Mucosa of descending colon (tissue), 3 donors: ENCODE measurements around the gene OR5AC2. TPM values are rescaled to one million over a fixed set of nuclear protein-coding genes. Genes with fewer than 3 reads are reported as not detected.

Experiments used
- ATAC-seq: fragments of 200-7000 bp; cut with Tn5 transposase; one replicate; pipeline ENCODE4 v1.9.1; 2020; ENCODE audit warnings: mild to moderate bottlenecking, moderate library complexity
- DNase-seq, 3 donors: peaks; one replicate each; pipeline ENCODE4 v3.0.0-alpha.2; 2020
- H3K36me3 ChIP-seq: fragments of 200-600 bp; one replicate; pipeline ENCODE4 v1.8.0; 2021; ENCODE audit warnings: low read depth, mild to moderate bottlenecking
- H3K4me1 ChIP-seq: fragments of 200-600 bp; one replicate; pipeline ENCODE4 v1.8.0; 2021; ENCODE audit warnings: low read depth, mild to moderate bottlenecking
- H3K4me3 ChIP-seq: fragments of 200-600 bp; one replicate; pipeline ENCODE4 v1.8.0; 2021; ENCODE audit warnings: mild to moderate bottlenecking
- H3K9me3 ChIP-seq: fragments of 200-600 bp; one replicate; pipeline ENCODE4 v1.8.0; 2021; ENCODE audit warnings: mild to moderate bottlenecking
- CTCF ChIP-seq: fragments of 200-600 bp; IDR thresholded peaks from one replicate; pipeline ENCODE4 v1.8.0; 2022; ENCODE audit warnings: antibody characterized with exemption, mild to moderate bottlenecking
- intact Hi-C, 2 donors: fragments of 100-400 bp; cut with DNase I in 1 of 2; cut with micrococcal nuclease in 1 of 2; formaldehyde crosslinking; loops; one replicate each; pipeline versions ENCODE4 v1.11.0 to v1.11.1; 2022; cut with DNase I, micrococcal nuclease
- total RNA-seq, 3 donors: library from RNA; stranded (reverse); fragmentation: NEBNext Ultra II Directional in 2 of 3; extraction: Animal tissue kit (Norgen Biotek cat#: 25700) in 2 of 3; gene quantifications; one replicate each; pipeline versions ENCODE4 v1.2.1 to v1.2.4, GENCODE V29; 2021 to 2023
- donor health status: DM: no; HTN: no; CAD: no; lungs with moderate emphysema.
- donor health status: DM: no; HTN: no; CAD: no.
- donor health status: DM: no; HTN: yes; CAD: no.

Gene OR5AC2
- total RNA-seq, 3 donors from 2014 or later = not detected

GRCh38 chr3:98048586-98048985, 38.4 kb upstream of the OR5AC2 start:
- no peak for ATAC-seq
- no peak for TF ChIP-seq CTCF
- H3K4me1 ChIP-seq = no peaks in the 10 kb centered on the region
- no peak overlapping the region for H3K4me3 ChIP-seq
- H3K36me3 ChIP-seq = no peaks in the 10 kb centered on the region
- intact Hi-C loops = no loop called here
- no peak for DNase-seq
- no peaks in the 10 kb centered on the region for H3K9me3 ChIP-seq

GRCh38 chr3:98049271-98049670, 37.7 kb upstream of the OR5AC2 start:
- H3K9me3 ChIP-seq = no peaks in the 10 kb centered on the region
- H3K4me1 ChIP-seq = no peaks in the 10 kb centered on the region
- H3K4me3 ChIP-seq = no peak overlapping the region
- DNase-seq = no peak
- no peak for TF ChIP-seq CTCF
- intact Hi-C loops = no loop called here
- no peaks in the 10 kb centered on the region for H3K36me3 ChIP-seq
- ATAC-seq = no peak

- Histone ChIP-seq H3K36me3 (no peaks in the 10 kb centered on the region), H3K4me3 (no peak overlapping the region), H3K9me3 (no peaks in the 10 kb centered on the region), H3K4me1 (no peaks in the 10 kb centered on the region)
- ATAC-seq (no peak), DNase-seq (no peak)
- TF ChIP-seq CTCF = no peak
- intact Hi-C loops = no loop called here
Measured at GRCh38 chr3:98056035-98056434, 30.9 kb upstream of the OR5AC2 start.

- no peaks in the 10 kb centered on the region for H3K36me3 ChIP-seq
- intact Hi-C loops = no loop called here
- no peaks in the 10 kb centered on the region for H3K9me3 ChIP-seq
- ATAC-seq (no peak), DNase-seq (no peak)
- H3K4me1 ChIP-seq = no peaks in the 10 kb centered on the region
- H3K4me3 ChIP-seq = no peak overlapping the region
- TF ChIP-seq CTCF = no peak
Measured at GRCh38 chr3:98057631-98058030, 29.3 kb upstream of the OR5AC2 start.

GRCh38 chr3:98058244-98058960, 28.6 kb upstream of the OR5AC2 start:
- no peaks in the 10 kb centered on the region for H3K9me3 ChIP-seq
- H3K4me3 ChIP-seq = no peak overlapping the region
- H3K4me1 ChIP-seq = no peaks in the 10 kb centered on the region
- intact Hi-C loops = no loop called here
- DNase-seq (no peak), ATAC-seq (no peak)
- H3K36me3 ChIP-seq = no peaks in the 10 kb centered on the region
- TF ChIP-seq CTCF = no peak

GRCh38 chr3:98068824-98069223, 18.1 kb upstream of the OR5AC2 start:
- H3K4me1 ChIP-seq = no peaks in the 10 kb centered on the region
- ATAC-seq (no peak), DNase-seq (no peak)
- H3K36me3 ChIP-seq = no peaks in the 10 kb centered on the region
- no peak overlapping the region for H3K4me3 ChIP-seq
- H3K9me3 ChIP-seq = no peaks in the 10 kb centered on the region
- intact Hi-C loops = no loop called here
- no peak for TF ChIP-seq CTCF
